Measurements from ENCODE around the gene BCL2L1.
"Not testable (repeated sequence)": the region's sequence is repeated elsewhere in the genome, so short reads cannot be mapped to it uniquely, and the experiment has no call there.

BCL2L1 gene

GRCh38 chr20:31661625-31662371, 60.9 kb downstream of the BCL2L1 start:
- Histone ChIP-seq H3K27ac (ENCODE audit: low read depth, low read length) (peak overlapping the region; percentile 56), H3K79me2 (ENCODE audit: control insufficient read depth, insufficient read depth, low read length, unreplicated experiment) (peaks cover 12% of the 10 kb centered on the region), H2AFZ (ENCODE audit: low read length, unreplicated experiment) (no peak overlapping the region), H3K27me3 (ENCODE audit: insufficient read depth, low read length) (no peaks in the 10 kb centered on the region), H3K36me3 (ENCODE audit: insufficient read depth, low read length) (peaks cover 11% of the 10 kb centered on the region), H3K4me3 (ENCODE audit: low read depth, low read length) (peak overlapping the region; percentile 14), H3K4me1 (ENCODE audit: control insufficient read depth, insufficient read depth, low read length, unreplicated experiment) (peaks cover 42% of the 10 kb centered on the region)

DNA sequence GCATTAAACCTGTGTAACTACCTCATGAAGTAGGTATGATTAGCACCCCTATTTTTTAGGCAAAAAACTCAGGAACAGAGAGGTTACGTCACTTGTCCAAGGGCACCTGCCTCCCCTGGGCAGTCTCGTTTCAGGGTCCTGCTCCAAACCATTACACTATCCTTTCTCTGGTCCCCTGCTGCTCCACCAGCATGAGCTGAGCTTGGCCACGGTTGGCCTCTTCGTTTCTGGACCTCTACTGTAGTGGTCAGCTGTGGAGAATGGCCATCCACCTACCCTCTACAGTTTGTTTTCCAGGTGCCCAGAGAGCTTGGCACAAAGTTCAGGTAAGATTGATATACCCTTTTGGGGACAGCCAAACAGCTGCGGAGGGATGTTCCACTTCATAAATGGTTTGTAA, 68.1 kb downstream of the BCL2L1 start:
- H3K4me3 ChIP-seq (ENCODE audit: low read depth, low read length) = no peak overlapping the region
- H3K79me2 ChIP-seq (ENCODE audit: control insufficient read depth, insufficient read depth, low read length, unreplicated experiment) = no peaks in the 10 kb centered on the region
- H3K27ac ChIP-seq (ENCODE audit: low read depth, low read length) = no peak overlapping the region
- H3K36me3 ChIP-seq (ENCODE audit: insufficient read depth, low read length) = no peaks in the 10 kb centered on the region
- no peak overlapping the region for H2AFZ ChIP-seq (ENCODE audit: low read length, unreplicated experiment)
- H3K4me1 ChIP-seq (ENCODE audit: control insufficient read depth, insufficient read depth, low read length, unreplicated experiment) = peaks cover 13% of the 10 kb centered on the region
- H3K27me3 ChIP-seq (ENCODE audit: insufficient read depth, low read length) = no peaks in the 10 kb centered on the region

DNA sequence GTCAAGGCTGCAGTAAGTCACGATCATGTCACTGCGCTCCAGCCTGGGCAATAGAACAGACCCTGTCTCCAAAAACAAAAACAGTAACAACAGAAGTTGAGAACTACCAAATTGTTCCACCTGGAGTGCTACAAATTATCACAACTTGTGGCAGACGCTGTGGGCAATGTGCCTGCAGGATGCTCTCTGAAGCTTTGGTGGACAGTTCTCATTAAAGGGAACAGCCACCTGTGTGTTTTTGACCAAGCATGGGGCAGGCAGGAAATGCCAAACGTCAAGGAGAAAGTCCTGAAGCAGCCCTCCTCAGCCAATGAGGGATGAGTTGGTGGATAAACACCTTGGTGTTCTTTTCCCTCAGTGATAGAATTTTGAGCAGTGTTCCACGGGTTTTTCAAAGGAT, 69.1 kb downstream of the BCL2L1 start:
- H3K27me3 ChIP-seq (ENCODE audit: insufficient read depth, low read length) = no peaks in the 10 kb centered on the region
- no peak overlapping the region for H3K4me3 ChIP-seq (ENCODE audit: low read depth, low read length)
- peak overlapping the region; percentile 72; the same call in 1 of the 2 replicates for H3K27ac ChIP-seq (ENCODE audit: low read depth, low read length)
- H2AFZ ChIP-seq (ENCODE audit: low read length, unreplicated experiment) = peak overlapping the region; percentile 65
- peaks cover 13% of the 10 kb centered on the region for H3K4me1 ChIP-seq (ENCODE audit: control insufficient read depth, insufficient read depth, low read length, unreplicated experiment)
- H3K79me2 ChIP-seq (ENCODE audit: control insufficient read depth, insufficient read depth, low read length, unreplicated experiment) = no peaks in the 10 kb centered on the region
- no peaks in the 10 kb centered on the region for H3K36me3 ChIP-seq (ENCODE audit: insufficient read depth, low read length)

DNA sequence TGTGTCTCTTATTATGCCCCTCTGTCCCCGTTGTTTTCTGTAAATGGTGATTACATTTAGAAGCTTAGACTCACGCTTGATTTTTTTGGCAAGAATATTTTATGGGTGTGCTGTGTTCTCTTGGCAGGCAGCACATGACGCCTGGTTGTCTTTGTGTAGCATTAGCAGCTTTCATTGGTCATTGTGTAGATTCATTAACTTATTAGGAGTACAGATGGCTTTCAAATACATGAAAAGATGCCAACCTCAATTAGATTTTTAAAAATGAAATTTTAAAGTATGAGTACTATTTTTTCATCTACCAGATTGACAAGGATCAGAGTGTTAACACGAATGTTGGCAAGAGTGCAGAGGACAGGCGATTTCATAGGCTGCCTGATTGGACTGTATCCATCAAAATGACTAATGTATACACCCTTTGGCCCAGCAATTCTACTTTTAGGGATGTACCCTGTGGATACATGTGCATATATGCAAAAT, 69.7 kb downstream of the BCL2L1 start:
- Histone ChIP-seq H3K4me1 (ENCODE audit: control insufficient read depth, insufficient read depth, low read length, unreplicated experiment) (peaks cover 13% of the 10 kb centered on the region), H3K27ac (ENCODE audit: low read depth, low read length) (peak overlapping the region; percentile 72), H3K36me3 (ENCODE audit: insufficient read depth, low read length) (no peaks in the 10 kb centered on the region), H3K4me3 (ENCODE audit: low read depth, low read length) (peak overlapping the region; percentile 54), H3K79me2 (ENCODE audit: control insufficient read depth, insufficient read depth, low read length, unreplicated experiment) (no peaks in the 10 kb centered on the region), H3K27me3 (ENCODE audit: insufficient read depth, low read length) (no peaks in the 10 kb centered on the region), H2AFZ (ENCODE audit: low read length, unreplicated experiment) (no peak overlapping the region)

DNA sequence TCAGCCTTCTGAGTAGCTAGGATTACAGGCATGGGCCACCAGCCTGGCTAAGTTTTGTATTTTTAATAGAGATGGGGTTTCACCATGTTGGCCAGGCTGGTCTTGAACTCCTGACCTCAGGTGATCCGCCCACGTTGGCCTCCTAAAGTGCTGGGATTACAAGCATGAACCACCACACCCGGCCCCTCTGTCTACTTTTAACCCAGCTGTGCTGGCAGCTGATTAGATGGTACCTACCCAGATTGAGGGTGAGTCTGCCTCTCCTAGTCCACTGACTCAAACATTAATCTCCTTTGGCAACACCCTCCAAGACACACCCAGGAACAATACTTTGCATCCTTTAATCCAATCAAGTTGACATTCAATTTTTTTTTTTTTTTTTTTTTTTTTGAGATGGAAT, 74.6 kb downstream of the BCL2L1 start:
- not testable (repeated sequence) for H3K36me3 ChIP-seq (ENCODE audit: insufficient read depth, low read length); H3K79me2 ChIP-seq (ENCODE audit: control insufficient read depth, insufficient read depth, low read length, unreplicated experiment); H3K27ac ChIP-seq (ENCODE audit: low read depth, low read length); H3K4me3 ChIP-seq (ENCODE audit: low read depth, low read length); H2AFZ ChIP-seq (ENCODE audit: low read length, unreplicated experiment); H3K27me3 ChIP-seq (ENCODE audit: insufficient read depth, low read length); H3K4me1 ChIP-seq (ENCODE audit: control insufficient read depth, insufficient read depth, low read length, unreplicated experiment)

- H2AFZ ChIP-seq (ENCODE audit: low read length, unreplicated experiment) = no peak overlapping the region
Observed at GRCh38 chr20:31644701-31645100, 78.0 kb downstream of the BCL2L1 start.

DNA sequence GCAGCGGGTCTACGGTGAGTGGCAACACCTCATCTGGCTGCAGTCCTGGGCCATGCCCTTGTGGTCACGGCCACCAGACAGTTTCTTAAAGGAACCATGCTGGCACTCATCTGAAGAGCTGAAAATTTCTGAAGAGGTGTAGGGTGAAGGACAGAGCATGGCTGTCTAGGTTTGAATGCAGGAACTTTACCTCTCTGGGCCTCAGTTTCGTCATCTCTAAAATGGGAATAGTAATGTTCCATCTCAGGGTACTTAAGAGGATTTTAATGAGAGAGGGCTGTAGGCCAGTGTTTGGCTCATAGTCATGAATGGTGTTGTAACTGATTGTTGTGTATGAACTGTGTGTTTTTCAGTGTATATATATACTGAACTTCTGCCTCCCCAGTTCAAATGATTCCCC, 79.1 kb downstream of the BCL2L1 start:
- no peak overlapping the region for H3K4me3 ChIP-seq (ENCODE audit: low read depth, low read length)
- H2AFZ ChIP-seq (ENCODE audit: low read length, unreplicated experiment) = no peak overlapping the region
- no peaks in the 10 kb centered on the region for H3K36me3 ChIP-seq (ENCODE audit: insufficient read depth, low read length)
- no peaks in the 10 kb centered on the region for H3K79me2 ChIP-seq (ENCODE audit: control insufficient read depth, insufficient read depth, low read length, unreplicated experiment)
- no peak overlapping the region for H3K27ac ChIP-seq (ENCODE audit: low read depth, low read length)
- H3K27me3 ChIP-seq (ENCODE audit: insufficient read depth, low read length) = no peaks in the 10 kb centered on the region
- H3K4me1 ChIP-seq (ENCODE audit: control insufficient read depth, insufficient read depth, low read length, unreplicated experiment) = no peaks in the 10 kb centered on the region

More at GRCh38 chr20:31644701-31645100, 78.0 kb downstream of the BCL2L1 start:
- H3K27ac ChIP-seq (ENCODE audit: low read depth, low read length) = no peak overlapping the region
- no peaks in the 10 kb centered on the region for H3K79me2 ChIP-seq (ENCODE audit: control insufficient read depth, insufficient read depth, low read length, unreplicated experiment)
- H3K36me3 ChIP-seq (ENCODE audit: insufficient read depth, low read length) = no peaks in the 10 kb centered on the region
- no peaks in the 10 kb centered on the region for H3K27me3 ChIP-seq (ENCODE audit: insufficient read depth, low read length)
- no peaks in the 10 kb centered on the region for H3K4me1 ChIP-seq (ENCODE audit: control insufficient read depth, insufficient read depth, low read length, unreplicated experiment)
- no peak overlapping the region for H3K4me3 ChIP-seq (ENCODE audit: low read depth, low read length)

DNA sequence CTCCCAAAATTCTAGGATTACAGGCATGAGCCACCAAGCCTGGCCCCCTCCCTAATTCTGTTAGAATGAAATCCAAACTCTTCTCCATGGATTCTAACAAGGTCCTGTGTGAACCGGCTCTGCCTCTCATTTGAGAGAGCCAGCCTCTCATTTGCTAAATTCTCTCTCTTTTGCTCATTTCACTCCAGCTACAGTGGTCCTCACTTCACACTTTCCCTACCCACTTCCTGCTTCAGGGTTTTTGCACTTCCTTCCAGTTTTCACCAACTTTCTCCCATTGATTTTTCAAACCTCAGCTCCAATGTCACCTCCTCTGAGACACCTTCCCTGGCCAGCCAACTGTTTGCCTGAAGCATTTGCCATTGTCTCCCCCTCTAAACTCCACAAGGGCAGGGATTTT, 79.8 kb downstream of the BCL2L1 start:
- H3K4me3 ChIP-seq (ENCODE audit: low read depth, low read length) = no peak overlapping the region
- H3K36me3 ChIP-seq (ENCODE audit: insufficient read depth, low read length) = no peaks in the 10 kb centered on the region
- H2AFZ ChIP-seq (ENCODE audit: low read length, unreplicated experiment) = no peak overlapping the region
- no peaks in the 10 kb centered on the region for H3K79me2 ChIP-seq (ENCODE audit: control insufficient read depth, insufficient read depth, low read length, unreplicated experiment)
- no peak overlapping the region for H3K27ac ChIP-seq (ENCODE audit: low read depth, low read length)
- H3K27me3 ChIP-seq (ENCODE audit: insufficient read depth, low read length) = no peaks in the 10 kb centered on the region; the same call in 1 of the 2 replicates
- no peaks in the 10 kb centered on the region for H3K4me1 ChIP-seq (ENCODE audit: control insufficient read depth, insufficient read depth, low read length, unreplicated experiment)

GRCh38 chr20:31641391-31641790, 81.3 kb downstream of the BCL2L1 start:
- Histone ChIP-seq H3K4me3 (ENCODE audit: low read depth, low read length) (no peak overlapping the region), H2AFZ (ENCODE audit: low read length, unreplicated experiment) (no peak overlapping the region), H3K27me3 (ENCODE audit: insufficient read depth, low read length) (no peaks in the 10 kb centered on the region; the same call in 1 of the 2 replicates), H3K79me2 (ENCODE audit: control insufficient read depth, insufficient read depth, low read length, unreplicated experiment) (no peaks in the 10 kb centered on the region), H3K27ac (ENCODE audit: low read depth, low read length) (no peak overlapping the region), H3K36me3 (ENCODE audit: insufficient read depth, low read length) (no peaks in the 10 kb centered on the region), H3K4me1 (ENCODE audit: control insufficient read depth, insufficient read depth, low read length, unreplicated experiment) (no peaks in the 10 kb centered on the region)

- Histone ChIP-seq H3K36me3 (ENCODE audit: insufficient read depth, low read length) (no peaks in the 10 kb centered on the region), H3K27ac (ENCODE audit: low read depth, low read length) (no peak overlapping the region), H2AFZ (ENCODE audit: low read length, unreplicated experiment) (no peak overlapping the region), H3K4me3 (ENCODE audit: low read depth, low read length) (no peak overlapping the region), H3K27me3 (ENCODE audit: insufficient read depth, low read length) (no peaks in the 10 kb centered on the region; the same call in 1 of the 2 replicates), H3K4me1 (ENCODE audit: control insufficient read depth, insufficient read depth, low read length, unreplicated experiment) (no peaks in the 10 kb centered on the region), H3K79me2 (ENCODE audit: control insufficient read depth, insufficient read depth, low read length, unreplicated experiment) (no peaks in the 10 kb centered on the region)
Observed at GRCh38 chr20:31640259-31640658, 82.4 kb downstream of the BCL2L1 start.

DNA sequence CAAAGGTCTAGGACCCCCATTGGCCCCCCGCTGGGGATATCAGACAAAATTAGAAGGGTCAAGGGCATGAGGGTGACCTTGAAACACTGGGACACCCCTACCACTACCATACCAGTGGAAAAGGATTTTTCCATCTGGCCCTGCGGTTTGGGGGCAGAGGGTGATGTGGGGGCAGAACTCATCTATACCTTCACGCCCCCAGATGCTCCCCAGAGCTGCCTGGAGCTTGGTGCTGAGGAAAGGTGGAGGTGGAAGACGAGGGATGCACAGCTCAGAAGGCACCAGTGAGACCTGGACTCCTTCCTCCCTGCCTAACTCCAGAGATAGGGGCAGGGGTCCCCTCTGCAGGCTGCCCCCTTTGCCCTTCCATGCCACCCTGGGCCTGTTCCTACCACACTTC, 83.9 kb downstream of the BCL2L1 start:
- no peak overlapping the region for H2AFZ ChIP-seq (ENCODE audit: low read length, unreplicated experiment)
- no peak overlapping the region for H3K4me3 ChIP-seq (ENCODE audit: low read depth, low read length)
- H3K27ac ChIP-seq (ENCODE audit: low read depth, low read length) = no peak overlapping the region
- no peaks in the 10 kb centered on the region for H3K4me1 ChIP-seq (ENCODE audit: control insufficient read depth, insufficient read depth, low read length, unreplicated experiment)
- H3K36me3 ChIP-seq (ENCODE audit: insufficient read depth, low read length) = no peaks in the 10 kb centered on the region
- no peaks in the 10 kb centered on the region; the same call in 1 of the 2 replicates for H3K27me3 ChIP-seq (ENCODE audit: insufficient read depth, low read length)
- no peaks in the 10 kb centered on the region for H3K79me2 ChIP-seq (ENCODE audit: control insufficient read depth, insufficient read depth, low read length, unreplicated experiment)
